ENCODE measurements around the gene SERTAD2.

SERTAD2 gene

GRCh38 chr2:64646007-64646880 lies 7.5 kb downstream of the SERTAD2 start:
- peak; percentile 73 to 84 for DNase-seq (ENCODE audit: low read depth in 2 of 2)

GRCh38 chr2:64644458-64645382 lies 9.0 kb downstream of the SERTAD2 start:
- no peak for DNase-seq (ENCODE audit: low read depth in 2 of 2)

- DNase-seq (ENCODE audit: low read depth in 2 of 2) = no peak
Measured at GRCh38 chr2:64643838-64644457, 9.8 kb downstream of the SERTAD2 start.

- DNase-seq (ENCODE audit: low read depth in 2 of 2) = no peak
Measured at GRCh38 chr2:64641599-64641998, 12.1 kb downstream of the SERTAD2 start.

GRCh38 chr2:64640153-64641044 lies 13.3 kb downstream of the SERTAD2 start:
- DNase-seq (ENCODE audit: low read depth in 2 of 2) = no peak

- DNase-seq (ENCODE audit: low read depth in 2 of 2) = no peak
Measured at GRCh38 chr2:64639691-64640090, 14.0 kb downstream of the SERTAD2 start.

- no peak for DNase-seq (ENCODE audit: low read depth in 2 of 2)
Measured at GRCh38 chr2:64638502-64639120, 15.1 kb downstream of the SERTAD2 start.

- DNase-seq (ENCODE audit: low read depth in 2 of 2) = no peak
Measured at GRCh38 chr2:64637931-64638330, 15.8 kb downstream of the SERTAD2 start.

- no peak for DNase-seq (ENCODE audit: low read depth in 2 of 2)
Measured at GRCh38 chr2:64637000-64637635, 16.6 kb downstream of the SERTAD2 start.

GRCh38 chr2:64635976-64636911 lies 17.5 kb downstream of the SERTAD2 start:
- no peak for DNase-seq (ENCODE audit: low read depth in 2 of 2)

GRCh38 chr2:64634345-64635267 lies 19.1 kb downstream of the SERTAD2 start:
- DNase-seq (ENCODE audit: low read depth in 2 of 2) = no peak

- no peak for DNase-seq (ENCODE audit: low read depth in 2 of 2)
Measured at GRCh38 chr2:64632835-64633819, 20.6 kb downstream of the SERTAD2 start.

GRCh38 chr2:64631771-64632170 lies 21.9 kb downstream of the SERTAD2 start:
- no peak for DNase-seq (ENCODE audit: low read depth in 2 of 2)

- no peak for DNase-seq (ENCODE audit: low read depth in 2 of 2)
Measured at GRCh38 chr2:64630752-64631151, 23.0 kb downstream of the SERTAD2 start.

- no peak for DNase-seq (ENCODE audit: low read depth in 2 of 2)
Measured at GRCh38 chr2:64629875-64630274, 23.8 kb downstream of the SERTAD2 start.

GRCh38 chr2:64629329-64629781 lies 24.4 kb downstream of the SERTAD2 start:
- DNase-seq (ENCODE audit: low read depth in 2 of 2) = no peak

All from stimulated activated CD8-positive, alpha-beta memory T cell treated with anti-CD3 and anti-CD28 coated beads, Interleukin-7, amount 100 ng/mL, for 1 hour (primary cell).